ENCODE data around the gene PKP3. TPM values are rescaled to one million over a fixed set of nuclear protein-coding genes. Genes with fewer than 3 reads are reported as not detected.

PKP3 gene
- total and polyA plus RNA-seq, 2 donors from 2014 or later, result 1.9 to 3.6 TPM

DNA sequence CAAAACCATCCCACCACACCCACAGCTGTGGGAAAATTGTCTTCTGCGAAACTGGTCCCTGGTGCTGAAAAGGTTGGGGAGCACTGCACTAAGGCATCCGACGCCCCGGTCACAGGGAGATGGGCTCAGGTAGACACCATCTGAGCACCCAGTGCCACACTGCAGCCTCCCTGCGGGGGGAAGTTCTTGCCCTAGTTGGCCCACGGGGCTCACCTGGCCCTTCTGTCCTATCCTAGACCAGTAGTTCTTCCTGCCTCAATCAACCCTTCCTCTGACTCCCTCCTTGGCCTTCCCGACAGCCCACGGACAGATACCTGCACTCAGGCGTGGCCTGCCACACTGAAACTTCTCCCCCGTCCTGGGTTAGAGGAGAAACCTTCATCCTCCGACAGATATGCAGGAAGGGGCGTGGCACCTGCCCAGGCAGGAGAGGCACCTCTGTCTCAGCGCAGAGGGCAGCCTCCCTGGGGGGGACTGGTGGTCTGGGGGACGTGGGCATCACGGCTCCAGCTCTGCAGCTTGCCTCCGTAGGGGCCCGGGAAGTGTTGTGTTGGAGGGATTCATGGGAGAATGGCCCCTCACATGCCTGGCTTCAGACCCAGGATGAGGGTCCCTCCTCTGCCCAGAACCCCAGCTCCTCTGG, 43.3 kb downstream of the PKP3 start:
- Histone ChIP-seq H3K4me3 (ENCODE audit: low read length in 3 of 3) (no peak overlapping the region), H3K27ac (ENCODE audit: low read depth in 2 of 2, low read length in 2 of 2) (no peak overlapping the region), H3K9ac (ENCODE audit: low read length in 3 of 3) (no peak overlapping the region), H3K9me3 (ENCODE audit: control insufficient read depth in 2 of 3, insufficient read depth in 1 of 3, low read length in 3 of 3) (no peaks in the 10 kb centered on the region), H3K36me3 (ENCODE audit: control insufficient read depth in 2 of 3, insufficient read depth in 3 of 3, low read length in 3 of 3) (no peaks in the 10 kb centered on the region), H3K27me3 (ENCODE audit: control insufficient read depth, insufficient read depth, low read length) (no peaks in the 10 kb centered on the region), H3K4me1 (ENCODE audit: control insufficient read depth in 2 of 3, insufficient read depth in 2 of 3, low read depth in 1 of 3, low read length in 3 of 3) (peaks cover 0 to 2% (median 0%) of the 10 kb centered on the region in 3 donors)
- DNase-seq (peak in 1 of 5 donors; percentile 51), FAIRE-seq (no peak)
- intact Hi-C loops (cut with DNase I), result no loop called here
- TF ChIP-seq, protein P1, sequence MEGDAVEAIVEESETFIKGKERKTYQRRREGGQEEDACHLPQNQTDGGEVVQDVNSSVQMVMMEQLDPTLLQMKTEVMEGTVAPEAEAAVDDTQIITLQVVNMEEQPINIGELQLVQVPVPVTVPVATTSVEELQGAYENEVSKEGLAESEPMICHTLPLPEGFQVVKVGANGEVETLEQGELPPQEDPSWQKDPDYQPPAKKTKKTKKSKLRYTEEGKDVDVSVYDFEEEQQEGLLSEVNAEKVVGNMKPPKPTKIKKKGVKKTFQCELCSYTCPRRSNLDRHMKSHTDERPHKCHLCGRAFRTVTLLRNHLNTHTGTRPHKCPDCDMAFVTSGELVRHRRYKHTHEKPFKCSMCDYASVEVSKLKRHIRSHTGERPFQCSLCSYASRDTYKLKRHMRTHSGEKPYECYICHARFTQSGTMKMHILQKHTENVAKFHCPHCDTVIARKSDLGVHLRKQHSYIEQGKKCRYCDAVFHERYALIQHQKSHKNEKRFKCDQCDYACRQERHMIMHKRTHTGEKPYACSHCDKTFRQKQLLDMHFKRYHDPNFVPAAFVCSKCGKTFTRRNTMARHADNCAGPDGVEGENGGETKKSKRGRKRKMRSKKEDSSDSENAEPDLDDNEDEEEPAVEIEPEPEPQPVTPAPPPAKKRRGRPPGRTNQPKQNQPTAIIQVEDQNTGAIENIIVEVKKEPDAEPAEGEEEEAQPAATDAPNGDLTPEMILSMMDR (IDR thresholded peaks at IDR 0.05; ENCODE audit: borderline replicate concordance, extremely low read depth, insufficient read depth), result no peak

DNA sequence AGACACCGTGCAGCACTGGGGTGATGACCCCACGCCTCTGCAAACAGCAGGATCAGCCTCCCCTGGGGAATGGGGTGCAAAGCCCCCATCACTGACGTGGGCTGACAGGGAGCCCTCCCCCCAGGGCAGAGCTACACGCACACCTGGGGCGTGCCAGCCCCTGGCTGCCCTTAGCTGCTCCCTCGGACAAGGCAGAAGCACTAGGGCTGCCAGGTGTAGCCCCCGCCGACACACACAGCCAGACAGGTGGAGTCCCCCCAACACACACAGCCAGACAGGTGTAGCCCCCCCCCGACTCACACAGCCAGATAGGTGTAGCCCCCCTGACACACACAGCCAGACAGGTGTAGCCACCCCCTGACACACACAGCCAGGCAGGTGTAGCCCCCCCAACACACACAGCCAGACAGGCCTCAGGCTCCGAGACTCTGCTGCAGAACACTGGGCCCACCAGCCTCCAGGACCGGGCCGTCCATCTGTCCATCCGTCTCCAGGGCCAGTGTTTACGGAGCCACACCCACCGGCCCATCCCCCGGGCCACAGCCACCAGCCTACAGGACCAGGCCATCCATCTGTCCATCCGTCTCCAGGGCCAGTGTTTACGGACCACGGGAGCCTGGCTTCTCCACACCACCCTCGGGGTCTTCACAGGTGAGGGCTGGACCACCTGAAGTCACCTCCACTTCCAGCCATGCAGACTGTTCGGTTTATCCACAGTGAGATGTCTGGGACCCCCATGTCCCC, 44.3 kb downstream of the PKP3 start:
- Histone ChIP-seq H3K9me3 (ENCODE audit: control insufficient read depth in 2 of 3, insufficient read depth in 1 of 3, low read length in 3 of 3) (no peaks in the 10 kb centered on the region), H3K36me3 (ENCODE audit: control insufficient read depth in 2 of 3, insufficient read depth in 3 of 3, low read length in 3 of 3) (no peaks in the 10 kb centered on the region), H3K4me3 (ENCODE audit: low read length in 3 of 3) (no peak overlapping the region), H3K27ac (ENCODE audit: low read depth in 2 of 2, low read length in 2 of 2) (no peak overlapping the region), H3K27me3 (ENCODE audit: control insufficient read depth, insufficient read depth, low read length) (no peaks in the 10 kb centered on the region), H3K4me1 (ENCODE audit: control insufficient read depth in 2 of 3, insufficient read depth in 2 of 3, low read depth in 1 of 3, low read length in 3 of 3) (peaks cover 0 to 2% (median 0%) of the 10 kb centered on the region in 3 donors), H3K9ac (ENCODE audit: low read length in 3 of 3) (no peak overlapping the region)
- FAIRE-seq (no peak), DNase-seq (peak in 1 of 5 donors; percentile 56)
- intact Hi-C loops (cut with DNase I), result no loop called here
- TF ChIP-seq, protein P1 (IDR thresholded peaks at IDR 0.05; ENCODE audit: borderline replicate concordance, extremely low read depth, insufficient read depth), result no peak

DNA sequence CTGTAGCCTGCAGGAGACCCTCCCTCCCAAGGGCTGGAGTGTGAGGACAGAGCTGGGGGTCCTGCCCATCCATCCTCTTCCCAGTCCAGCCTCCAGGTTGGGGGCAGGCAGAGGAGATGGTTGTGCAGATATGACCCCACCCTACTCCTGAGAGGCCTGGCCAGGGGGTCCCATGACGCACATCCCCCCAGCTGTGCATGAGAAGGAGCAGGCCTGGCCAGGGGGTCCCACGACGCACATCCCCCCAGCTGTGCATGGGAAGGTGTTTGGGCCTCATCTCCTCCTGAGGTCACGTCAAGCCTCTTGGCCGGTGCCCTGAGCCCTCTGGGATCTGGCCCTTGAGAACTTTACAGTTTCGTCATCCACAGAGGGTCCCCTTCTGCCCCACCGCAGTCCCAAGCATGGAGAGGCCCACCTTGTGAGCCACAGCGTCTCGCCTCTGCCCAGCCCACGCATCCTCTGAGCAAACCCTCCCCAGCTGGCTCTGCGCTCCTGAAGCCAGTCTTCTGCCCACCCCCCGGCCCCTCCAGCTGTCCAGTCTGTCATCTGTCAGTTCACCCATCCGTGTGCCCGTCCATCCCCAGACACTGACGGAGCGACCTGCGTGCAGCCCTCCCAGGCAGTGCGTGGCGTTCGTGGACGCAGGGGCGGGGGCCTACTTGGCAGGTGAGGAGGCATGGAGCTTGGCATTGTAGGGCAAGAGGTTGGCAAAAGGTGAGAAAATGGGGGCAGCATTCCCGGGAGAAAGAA, 45.5 kb downstream of the PKP3 start:
- intact Hi-C loops (cut with DNase I), result no loop called here
- no peak overlapping the region for H3K27ac ChIP-seq (ENCODE audit: low read depth in 2 of 2, low read length in 2 of 2)
- H3K9me3 ChIP-seq (ENCODE audit: control insufficient read depth in 2 of 3, insufficient read depth in 1 of 3, low read length in 3 of 3), result no peaks in the 10 kb centered on the region
- no peaks in the 10 kb centered on the region for H3K36me3 ChIP-seq (ENCODE audit: control insufficient read depth in 2 of 3, insufficient read depth in 3 of 3, low read length in 3 of 3)
- peaks cover 0 to 5% (median 0%) of the 10 kb centered on the region in 3 donors for H3K4me1 ChIP-seq (ENCODE audit: control insufficient read depth in 2 of 3, insufficient read depth in 2 of 3, low read depth in 1 of 3, low read length in 3 of 3)
- DNase-seq (peak in 1 of 5 donors; percentile 73), FAIRE-seq (no peak)
- TF ChIP-seq, protein P1 (IDR thresholded peaks at IDR 0.05; ENCODE audit: borderline replicate concordance, extremely low read depth, insufficient read depth), result no peak
- H3K27me3 ChIP-seq (ENCODE audit: control insufficient read depth, insufficient read depth, low read length), result no peaks in the 10 kb centered on the region
- H3K9ac ChIP-seq (ENCODE audit: low read length in 3 of 3), result no peak overlapping the region
- H3K4me3 ChIP-seq (ENCODE audit: low read length in 3 of 3), result no peak overlapping the region
